Stomach (tissue), 9 donors: ENCODE data around the gene ACBD4. TPM values are rescaled to one million over a fixed set of nuclear protein-coding genes. Genes with fewer than 3 reads are reported as not detected.

ENCODE experiments used
- DNase-seq, 2 donors: peaks; one replicate each; pipeline versions ENCODE4 v3.0.0 to v3.0.0-alpha.2; 2013 to 2019
- H3K27ac ChIP-seq, 5 donors: fragments of 200-600 bp in 4 of 5; sonication (generic) in 4 of 5; one replicate each; pipeline ENCODE4 v1.5.1; 2013 to 2019; ENCODE audit warnings: mild to moderate bottlenecking in 1 of 5, moderate library complexity in 1 of 5
- H3K27me3 ChIP-seq, 3 donors: fragments of 200-600 bp; sonication (generic); one replicate each; pipeline ENCODE4 v1.5.1; 2017 to 2019; ENCODE audit warnings: mixed run types in 1 of 3
- H3K36me3 ChIP-seq, 4 donors: fragments of 200-600 bp; sonication (generic); 1 replicate in 3 of 4; 2 replicates in 1 of 4; pipeline ENCODE4 v1.5.1; 2016 to 2019
- H3K4me1 ChIP-seq, 4 donors: fragments of 200-600 bp; sonication (generic); one replicate each; pipeline ENCODE4 v1.5.1; 2016 to 2019
- H3K4me3 ChIP-seq, 4 donors: fragments of 200-600 bp; sonication (generic) in 3 of 4; one replicate each; pipeline ENCODE4 v1.5.1; 2016 to 2019; ENCODE audit warnings: mild to moderate bottlenecking in 1 of 4
- H3K9me3 ChIP-seq, 4 donors: fragments of 200-600 bp; sonication (generic); one replicate each; pipeline ENCODE4 v1.5.1; 2016 to 2019
- EP300 ChIP-seq: sonication (generic); formaldehyde crosslinking; IDR thresholded peaks from one replicate; pipeline ENCODE4 v1.6.1; 2017; ENCODE audit warnings: antibody characterized with exemption
- POLR2A ChIP-seq, 4 donors: fragments of 450-650 bp; IDR thresholded peaks; one replicate each; pipeline ENCODE4 v1.6.1; 2016; ENCODE audit warnings: antibody characterized with exemption in 4 of 4, control low read depth in 2 of 4, mild to moderate bottlenecking in 1 of 4, moderate library complexity in 1 of 4
- POLR2AphosphoS5 ChIP-seq, 3 donors: sonication (generic); formaldehyde crosslinking; IDR thresholded peaks; one replicate each; pipeline ENCODE4 v1.6.1; 2016; ENCODE audit warnings: antibody characterized with exemption in 3 of 3
- WGBS, 5 donors: extraction: QIAGEN DNeasy Blood & Tissue Kit in 3 of 5; methylation state at CpG; one replicate each; pipeline versions ENCODE4 v1.1.5 to v1.1.7; 2013 to 2018; 5-methylcytosine and 5-hydroxymethylcytosine counted together
- intact Hi-C: fragments of 100-400 bp; cut with DNase I; formaldehyde crosslinking; loops from one replicate; pipeline ENCODE4 v1.15.1; 2023; ENCODE audit warnings: low total_unique reads
- polyA plus RNA-seq, 3 donors: library from polyadenylated mRNA; stranded (reverse); fragments of 200-250 nt; gene quantifications; one replicate each; pipeline ENCODE4 v1.2.3, GENCODE V29; 2013
- total RNA-seq, 5 donors: library from RNA; depleted of rRNA; stranded (reverse); fragments of >200 nt; gene quantifications; one replicate each; pipeline versions ENCODE4 v1.1.0 to v1.2.3, GENCODE V29; 2014 to 2016
- TF ChIP-seq, protein P1 (sequence below), 7 experiments: fragments of 450-650 bp in 4 of 7; fragments of 200-600 bp in 3 of 7; sonication (generic) in 3 of 7; IDR thresholded peaks; one replicate each; pipeline ENCODE4 v1.5.1; 2016 to 2019; ENCODE audit warnings: antibody characterized with exemption in 7 of 7, control low read depth in 2 of 7, mild to moderate bottlenecking in 1 of 7
- donor health status: healthy with polysubstance abuse.
- donor health status: Bipolar disorder and iron deficiency.
- donor health status: healthy.

Gene ACBD4
- total and polyA plus RNA-seq, 8 donors = 4.6 to 24.6 (median 17.1) TPM

DNA sequence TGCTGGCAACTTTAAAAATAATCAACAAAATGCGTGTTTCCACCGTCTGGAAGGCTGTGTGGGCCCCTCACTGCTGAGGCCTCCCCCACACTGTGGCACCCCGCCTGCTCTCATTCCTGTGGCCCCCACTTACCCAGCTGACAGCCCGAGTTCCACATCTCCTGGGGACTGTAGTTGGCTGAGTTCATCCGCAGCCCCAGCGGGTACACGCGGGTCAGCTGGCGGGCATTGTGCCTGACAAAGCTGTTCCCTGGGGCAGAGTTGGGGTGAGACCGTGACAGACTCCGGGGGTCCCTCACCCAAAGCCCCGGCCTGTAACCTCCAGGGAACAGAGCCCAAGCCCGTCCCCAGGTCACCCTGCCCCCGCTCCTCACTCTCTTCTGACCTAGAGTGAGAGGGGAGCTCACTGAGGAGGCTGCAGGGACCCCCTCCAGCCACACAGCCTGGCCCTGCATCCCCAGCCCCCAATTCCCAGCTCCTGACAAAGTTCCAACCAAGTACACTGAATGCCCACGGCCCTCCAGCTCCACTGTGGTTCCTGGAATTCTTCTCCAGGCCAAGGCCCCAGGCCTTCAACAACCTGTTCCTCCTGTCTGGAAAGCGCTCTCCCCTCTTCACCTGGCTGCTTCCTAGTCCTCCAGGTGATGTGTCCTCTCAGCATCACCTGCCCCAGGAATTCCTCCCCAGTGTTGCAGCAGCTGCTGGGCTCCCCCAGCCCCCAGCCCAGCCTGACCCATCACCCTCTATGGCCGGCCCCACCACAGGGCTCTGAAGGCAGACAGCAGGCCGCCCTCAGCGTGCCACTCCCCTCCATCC is 21.2 kb upstream of the ACBD4 start:
- peaks cover 17 to 88% (median 64%) of the 10 kb centered on the region in 4 donors for H3K36me3 ChIP-seq
- H3K27me3 ChIP-seq = no peaks in the 10 kb centered on the region
- 82 to 91% (median 84%) methylated on average over 16 to 19 of the region's 19 CpGs for WGBS, 5 donors
- no peak overlapping the region for H3K27ac ChIP-seq
- intact Hi-C loops = no loop called here
- peaks cover 5 to 31% (median 16%) of the 10 kb centered on the region in 4 donors for H3K4me1 ChIP-seq
- no peaks in the 10 kb centered on the region for H3K9me3 ChIP-seq
- DNase-seq = no peak
- TF ChIP-seq EP300 (no peak), POLR2A (IDR thresholded peaks at IDR 0.05) (no peak)
- H3K4me3 ChIP-seq = no peak overlapping the region

DNA sequence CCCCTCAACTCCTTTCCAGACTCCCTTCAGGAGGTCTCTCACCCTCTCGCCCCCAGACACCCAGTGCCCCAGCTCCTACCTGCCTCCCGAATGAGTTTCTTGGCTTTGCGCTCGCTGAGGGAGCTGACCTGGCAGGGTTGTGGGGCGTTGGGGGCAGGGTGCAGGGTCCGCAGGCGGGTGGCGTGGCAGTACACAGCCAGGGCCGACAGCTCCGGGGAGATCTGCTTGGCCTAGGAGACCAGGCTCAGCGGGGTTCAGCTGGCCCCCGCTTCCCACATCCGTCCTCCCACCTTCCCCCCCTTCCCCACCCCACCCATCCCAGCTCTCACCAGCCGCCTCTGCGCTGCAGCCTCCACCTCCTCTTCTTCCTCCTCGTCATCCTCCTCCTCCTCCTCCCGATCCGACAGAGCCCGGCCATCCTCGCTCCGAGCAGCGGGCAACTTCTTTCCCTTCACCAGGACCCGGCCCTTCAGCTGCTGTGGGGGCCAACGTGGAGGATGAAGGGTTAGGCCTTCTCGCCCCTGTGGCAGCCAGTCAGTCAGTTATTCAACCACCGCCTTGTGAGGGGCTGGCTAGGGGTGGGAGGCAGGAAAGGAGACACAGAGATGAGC is 20.4 kb upstream of the ACBD4 start:
- 82 to 91% (median 88%) methylated on average over 22 to 26 of the region's 26 CpGs for WGBS, 5 donors
- no peak for TF ChIP-seq POLR2A (IDR thresholded peaks at IDR 0.05)
- TF ChIP-seq EP300 = no peak
- TF ChIP-seq, protein P1, sequence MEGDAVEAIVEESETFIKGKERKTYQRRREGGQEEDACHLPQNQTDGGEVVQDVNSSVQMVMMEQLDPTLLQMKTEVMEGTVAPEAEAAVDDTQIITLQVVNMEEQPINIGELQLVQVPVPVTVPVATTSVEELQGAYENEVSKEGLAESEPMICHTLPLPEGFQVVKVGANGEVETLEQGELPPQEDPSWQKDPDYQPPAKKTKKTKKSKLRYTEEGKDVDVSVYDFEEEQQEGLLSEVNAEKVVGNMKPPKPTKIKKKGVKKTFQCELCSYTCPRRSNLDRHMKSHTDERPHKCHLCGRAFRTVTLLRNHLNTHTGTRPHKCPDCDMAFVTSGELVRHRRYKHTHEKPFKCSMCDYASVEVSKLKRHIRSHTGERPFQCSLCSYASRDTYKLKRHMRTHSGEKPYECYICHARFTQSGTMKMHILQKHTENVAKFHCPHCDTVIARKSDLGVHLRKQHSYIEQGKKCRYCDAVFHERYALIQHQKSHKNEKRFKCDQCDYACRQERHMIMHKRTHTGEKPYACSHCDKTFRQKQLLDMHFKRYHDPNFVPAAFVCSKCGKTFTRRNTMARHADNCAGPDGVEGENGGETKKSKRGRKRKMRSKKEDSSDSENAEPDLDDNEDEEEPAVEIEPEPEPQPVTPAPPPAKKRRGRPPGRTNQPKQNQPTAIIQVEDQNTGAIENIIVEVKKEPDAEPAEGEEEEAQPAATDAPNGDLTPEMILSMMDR (IDR thresholded peaks at IDR 0.05) = no peak
- TF ChIP-seq POLR2AphosphoS5 (IDR thresholded peaks at IDR 0.05) = no peak
- Histone ChIP-seq H3K36me3 (peaks cover 22 to 95% (median 71%) of the 10 kb centered on the region in 4 donors), H3K27ac (no peak overlapping the region), H3K4me1 (peaks cover 0 to 23% (median 14%) of the 10 kb centered on the region in 4 donors), H3K9me3 (no peaks in the 10 kb centered on the region), H3K4me3 (no peak overlapping the region), H3K27me3 (no peaks in the 10 kb centered on the region)
- DNase-seq = no peak
- intact Hi-C loops = no loop called here

DNA sequence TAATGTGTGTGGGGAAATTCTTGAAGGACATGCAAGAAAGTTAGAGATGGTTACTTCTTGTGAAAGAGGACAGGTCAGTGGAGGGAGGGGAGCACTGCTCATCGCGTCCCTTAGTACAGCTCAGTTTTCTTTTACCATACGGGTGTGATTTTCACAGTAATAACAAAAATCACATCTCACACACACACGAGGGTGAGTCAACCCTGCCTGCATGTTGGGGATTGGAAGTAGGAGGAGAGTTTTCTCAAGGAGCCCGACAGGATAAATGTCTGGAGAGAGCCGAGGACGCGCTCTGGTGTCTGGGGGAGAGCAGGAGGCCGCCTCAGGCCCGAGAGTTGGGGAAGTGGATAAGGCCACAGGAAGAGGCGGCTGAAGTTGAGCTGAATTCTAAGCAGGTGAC is 19.6 kb upstream of the ACBD4 start:
- no peak for TF ChIP-seq POLR2A (IDR thresholded peaks at IDR 0.05)
- TF ChIP-seq, protein P1 (IDR thresholded peaks at IDR 0.05) = no peak
- TF ChIP-seq POLR2AphosphoS5 (IDR thresholded peaks at IDR 0.05) = no peak
- no peak for TF ChIP-seq EP300
- intact Hi-C loops = no loop called here
- Histone ChIP-seq H3K36me3 (peaks cover 22 to 98% (median 77%) of the 10 kb centered on the region in 4 donors), H3K27ac (no peak overlapping the region), H3K27me3 (no peaks in the 10 kb centered on the region), H3K4me3 (no peak overlapping the region), H3K4me1 (peaks cover 0 to 17% (median 10%) of the 10 kb centered on the region in 4 donors), H3K9me3 (no peaks in the 10 kb centered on the region)
- no peak for DNase-seq
- WGBS, 5 donors = 80 to 87% (median 85%) methylated on average over 11 of the region's 11 CpGs

DNA sequence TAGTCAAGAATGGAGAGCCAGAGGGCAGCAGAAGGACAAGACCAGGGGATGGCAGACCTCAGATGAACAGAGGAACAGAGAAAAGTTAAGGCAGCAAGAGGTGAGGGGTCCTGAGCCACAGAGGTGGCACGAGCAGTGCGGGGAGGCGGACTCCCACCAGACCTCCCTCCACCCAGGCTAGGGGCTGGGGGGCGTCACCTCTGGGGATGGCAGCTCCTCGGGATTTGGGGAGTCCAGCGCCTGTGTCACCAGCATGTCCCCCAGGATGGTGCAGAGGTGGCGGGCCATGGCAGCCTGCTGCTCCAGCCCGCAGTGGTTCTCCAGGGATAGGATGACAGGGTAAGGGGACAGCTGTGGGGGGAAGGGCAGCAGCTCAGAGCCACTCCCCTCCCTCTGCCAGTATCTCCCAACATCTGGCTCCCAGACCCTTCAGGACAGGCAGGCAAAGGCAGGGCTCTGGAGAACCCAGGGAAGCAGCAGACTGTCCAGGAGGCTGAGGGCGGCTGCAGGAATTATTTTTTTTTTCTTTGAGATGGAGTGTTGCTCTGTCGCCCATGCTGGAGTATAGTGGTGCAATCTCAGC is 19.0 kb upstream of the ACBD4 start:
- no peaks in the 10 kb centered on the region for H3K9me3 ChIP-seq
- H3K27ac ChIP-seq = no peak overlapping the region
- DNase-seq = no peak
- H3K4me1 ChIP-seq = peaks cover 0 to 17% (median 3%) of the 10 kb centered on the region in 4 donors
- no peaks in the 10 kb centered on the region for H3K27me3 ChIP-seq
- WGBS, 5 donors = 89 to 95% (median 92%) methylated on average over 10 of the region's 10 CpGs
- intact Hi-C loops = no loop called here
- H3K4me3 ChIP-seq = no peak overlapping the region
- H3K36me3 ChIP-seq = peaks cover 22 to 98% (median 78%) of the 10 kb centered on the region in 4 donors
- TF ChIP-seq POLR2AphosphoS5 (IDR thresholded peaks at IDR 0.05) = no peak
- TF ChIP-seq EP300 = no peak
- TF ChIP-seq, protein P1 (IDR thresholded peaks at IDR 0.05) = no peak
- no peak for TF ChIP-seq POLR2A (IDR thresholded peaks at IDR 0.05)
